Peyer's patch (tissue), 4 donors: ENCODE data around the gene ABLIM2.

Experiments used
- POLR2A ChIP-seq, 2 donors: fragments of 450-650 bp; IDR thresholded peaks; one replicate each; pipeline ENCODE4 v1.5.1; 2017; ENCODE audit warnings: antibody characterized with exemption in 2 of 2, mild to moderate bottlenecking in 2 of 2, moderate library complexity in 2 of 2
- TF ChIP-seq, protein P1 (sequence below), 6 experiments: fragments of 450-650 bp in 4 of 6; fragments of 200-600 bp in 2 of 6; sonication (generic) in 1 of 6; IDR thresholded peaks; one replicate each; pipeline ENCODE4 v1.5.1; 2017 to 2019; ENCODE audit warnings: antibody characterized with exemption in 6 of 6, mild to moderate bottlenecking in 3 of 6, moderate library complexity in 1 of 6

DNA sequence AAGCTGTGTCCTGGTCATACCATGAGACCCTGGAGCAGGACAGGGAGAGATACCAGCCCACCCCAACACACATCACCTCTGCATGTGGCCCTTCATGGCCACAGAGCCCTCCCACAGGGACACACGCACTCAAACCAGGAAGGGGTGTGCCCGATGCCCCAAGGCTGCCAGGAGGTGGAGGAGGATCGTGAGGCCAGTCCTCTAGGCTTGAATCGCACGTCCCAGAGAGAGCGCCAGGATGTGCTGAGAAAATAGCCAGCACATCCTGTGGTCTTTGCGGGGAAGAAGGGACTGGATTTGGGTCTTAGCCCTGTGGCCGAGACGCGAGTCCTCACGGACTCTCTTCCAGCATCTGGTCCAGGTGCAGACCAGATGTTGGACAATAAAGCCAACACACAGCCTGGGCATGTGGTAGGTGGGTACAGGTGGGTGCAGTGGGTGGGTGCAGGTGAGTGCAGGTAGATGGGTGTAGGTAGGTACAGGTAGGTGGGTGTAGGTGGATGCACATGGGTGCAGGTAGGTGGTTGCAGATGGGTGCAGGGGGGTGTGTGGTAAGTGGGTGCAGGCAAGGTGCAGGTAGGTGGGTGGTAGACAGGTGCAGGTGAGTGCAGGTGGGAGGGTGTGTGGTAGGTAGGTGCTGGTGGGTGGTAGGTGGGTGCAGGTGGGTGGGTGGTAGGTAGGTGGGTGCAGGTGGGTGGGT is 124.6 kb downstream of the ABLIM2 start:
- TF ChIP-seq POLR2A (IDR thresholded peaks at IDR 0.05): no peak
- TF ChIP-seq, protein P1, sequence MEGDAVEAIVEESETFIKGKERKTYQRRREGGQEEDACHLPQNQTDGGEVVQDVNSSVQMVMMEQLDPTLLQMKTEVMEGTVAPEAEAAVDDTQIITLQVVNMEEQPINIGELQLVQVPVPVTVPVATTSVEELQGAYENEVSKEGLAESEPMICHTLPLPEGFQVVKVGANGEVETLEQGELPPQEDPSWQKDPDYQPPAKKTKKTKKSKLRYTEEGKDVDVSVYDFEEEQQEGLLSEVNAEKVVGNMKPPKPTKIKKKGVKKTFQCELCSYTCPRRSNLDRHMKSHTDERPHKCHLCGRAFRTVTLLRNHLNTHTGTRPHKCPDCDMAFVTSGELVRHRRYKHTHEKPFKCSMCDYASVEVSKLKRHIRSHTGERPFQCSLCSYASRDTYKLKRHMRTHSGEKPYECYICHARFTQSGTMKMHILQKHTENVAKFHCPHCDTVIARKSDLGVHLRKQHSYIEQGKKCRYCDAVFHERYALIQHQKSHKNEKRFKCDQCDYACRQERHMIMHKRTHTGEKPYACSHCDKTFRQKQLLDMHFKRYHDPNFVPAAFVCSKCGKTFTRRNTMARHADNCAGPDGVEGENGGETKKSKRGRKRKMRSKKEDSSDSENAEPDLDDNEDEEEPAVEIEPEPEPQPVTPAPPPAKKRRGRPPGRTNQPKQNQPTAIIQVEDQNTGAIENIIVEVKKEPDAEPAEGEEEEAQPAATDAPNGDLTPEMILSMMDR (IDR thresholded peaks at IDR 0.05): no peak
